Gastrocnemius medialis (tissue), 4 donors: ENCODE results near the gene LMX1B.

Source experiments
- CTCF ChIP-seq, 5 experiments: fragments of 450-650 bp in 3 of 5; fragments of 200-600 bp in 2 of 5; sonication (generic) in 2 of 5; IDR thresholded peaks in 4 of 5; conservative IDR thresholded peaks in 1 of 5; 1 replicate in 4 of 5; 2 replicates in 1 of 5; pipeline ENCODE4 v1.5.1; 2016 to 2019; ENCODE audit warnings: antibody characterized with exemption in 5 of 5, mild to moderate bottlenecking in 3 of 5, moderate library complexity in 3 of 5
- POLR2A ChIP-seq, 2 donors: fragments of 450-650 bp; IDR thresholded peaks; one replicate each; pipeline ENCODE4 v1.6.1; 2017; ENCODE audit warnings: antibody characterized with exemption in 2 of 2, mild to moderate bottlenecking in 2 of 2, moderate library complexity in 2 of 2

GRCh38 chr9:126661521-126662251, 48.0 kb downstream of the LMX1B start:
- TF ChIP-seq POLR2A (IDR thresholded peaks at IDR 0.05) (no peak), CTCF (IDR thresholded peaks at IDR 0.05 in 4 of 5, conservative IDR thresholded peaks at IDR 0.05 in 1 of 5) (no peak)
